Transverse colon (tissue), 4 donors: ENCODE measurements around the gene RAB6B. TPM values are rescaled to one million over a fixed set of nuclear protein-coding genes. Genes with fewer than 3 reads are reported as not detected.

Source experiments
- DNase-seq: peaks from one replicate; pipeline ENCODE4 v3.0.0-alpha.2; 2019
- H3K27ac ChIP-seq, 4 donors: fragments of 200-600 bp; sonication (generic); 2 replicates each; pipeline ENCODE4 v1.5.1; 2016 to 2018; ENCODE audit warnings: inconsistent platforms in 4 of 4
- H3K27me3 ChIP-seq: fragments of 200-600 bp; sonication (generic); 2 replicates; pipeline ENCODE4 v1.5.1; 2017; ENCODE audit warnings: inconsistent platforms
- H3K36me3 ChIP-seq, 4 donors: fragments of 200-600 bp; sonication (generic); 2 replicates each; pipeline ENCODE4 v1.5.1; 2017 to 2019; ENCODE audit warnings: inconsistent platforms in 4 of 4
- H3K4me1 ChIP-seq, 4 donors: fragments of 200-600 bp; sonication (generic); 2 replicates each; pipeline ENCODE4 v1.5.1; 2017 to 2020; ENCODE audit warnings: inconsistent platforms in 4 of 4
- H3K4me3 ChIP-seq, 4 donors: fragments of 200-600 bp; sonication (generic); 1 replicate in 1 of 4; 2 replicates in 3 of 4; pipeline versions ENCODE4 v1.5.1 to v1.6.1; 2017 to 2019; ENCODE audit warnings: inconsistent platforms in 4 of 4
- H3K9me3 ChIP-seq, 2 donors: fragments of 200-600 bp; sonication (generic); 2 replicates each; pipeline ENCODE4 v1.5.1; 2017 to 2019; ENCODE audit warnings: inconsistent platforms in 2 of 2
- CTCF ChIP-seq, 5 experiments: fragments of 200-600 bp in 3 of 5; fragments of 450-650 bp in 2 of 5; sonication (generic) in 3 of 5; IDR thresholded peaks; 1 replicate in 2 of 5; 2 replicates in 3 of 5; pipeline ENCODE4 v1.5.1; 2016 to 2017; ENCODE audit warnings: antibody characterized with exemption in 5 of 5, inconsistent platforms in 3 of 5, mild to moderate bottlenecking in 2 of 5, moderate library complexity in 1 of 5
- EP300 ChIP-seq: sonication (generic); formaldehyde crosslinking; IDR thresholded peaks from one replicate; pipeline ENCODE4 v1.6.1; 2017; ENCODE audit warnings: antibody characterized with exemption, low read depth
- POLR2A ChIP-seq: fragments of 450-650 bp; IDR thresholded peaks from one replicate; pipeline ENCODE4 v1.6.1; 2016; ENCODE audit warnings: antibody characterized with exemption, mild to moderate bottlenecking, moderate library complexity
- POLR2AphosphoS5 ChIP-seq, 3 donors: sonication (generic); formaldehyde crosslinking; IDR thresholded peaks; one replicate each; pipeline ENCODE4 v1.6.1; 2016; ENCODE audit warnings: antibody characterized with exemption in 3 of 3
- WGBS, 2 donors: methylation state at CpG; one replicate each; pipeline ENCODE4 v1.1.5; 2018; ENCODE audit warnings: low coverage in 1 of 2; 5-methylcytosine and 5-hydroxymethylcytosine counted together
- in situ Hi-C, 4 donors: fragments of 200-750 bp; cut with MboI; loops; one replicate each; pipeline versions ENCODE4 v1.15.0 to v1.15.1; 2017; ENCODE audit warnings: low sequenced_read_pairs in 3 of 4, low pct_ligation_motif_present in 1 of 4, low pct_unique_long_range_greater_than_20kb in 1 of 4
- intact Hi-C: fragments of 100-400 bp; cut with DNase I; formaldehyde crosslinking; loops from one replicate; pipeline ENCODE4 v1.15.1; 2023; ENCODE audit warnings: low total_unique reads
- total RNA-seq, 4 donors: library from RNA; depleted of rRNA; stranded (reverse); fragments of >200 nt; gene quantifications; one replicate each; pipeline ENCODE4 v1.1.0, GENCODE V29; 2016

The RAB6B gene
- total RNA-seq, 4 donors from 2014 or later, result 1.2 to 4.8 (median 2.2) TPM

GRCh38 chr3:133840055-133840737 is 55.5 kb downstream of the RAB6B start:
- 67 to 84% methylated on average over 3 to 8 of the region's 9 CpGs for WGBS, 2 donors
- Histone ChIP-seq H3K9me3 (no peaks in the 10 kb centered on the region), H3K36me3 (no peaks in the 10 kb centered on the region)

GRCh38 chr3:133838916-133839800 is 56.5 kb downstream of the RAB6B start:
- H3K27ac ChIP-seq, result no peak overlapping the region
- H3K9me3 ChIP-seq, result no peaks in the 10 kb centered on the region
- intact Hi-C loops (no loop called here), in situ Hi-C loops (no loop called here)
- no peak overlapping the region for H3K4me3 ChIP-seq
- no peaks in the 10 kb centered on the region for H3K4me1 ChIP-seq
- no peaks in the 10 kb centered on the region for H3K27me3 ChIP-seq
- no peak for DNase-seq
- WGBS, 2 donors, result 88% methylated on average over 12 of the region's 12 CpGs; no CpG with 5 or more reads in 1 of the 2 donors
- no peaks in the 10 kb centered on the region for H3K36me3 ChIP-seq
- TF ChIP-seq CTCF (IDR thresholded peaks at IDR 0.05) (no peak), POLR2A (no peak), POLR2AphosphoS5 (IDR thresholded peaks at IDR 0.05) (no peak), EP300 (no peak)

More at GRCh38 chr3:133840055-133840737, 55.5 kb downstream of the RAB6B start:
- Histone ChIP-seq H3K27ac (no peak overlapping the region), H3K4me1 (no peaks in the 10 kb centered on the region), H3K4me3 (no peak overlapping the region), H3K27me3 (no peaks in the 10 kb centered on the region)
- intact Hi-C loops, result no loop called here
- in situ Hi-C loops, result no loop called here
- TF ChIP-seq EP300, result no peak
- no peak for TF ChIP-seq POLR2A
- no peak for TF ChIP-seq CTCF (IDR thresholded peaks at IDR 0.05)
- TF ChIP-seq POLR2AphosphoS5 (IDR thresholded peaks at IDR 0.05), result no peak
- no peak for DNase-seq

- no peak overlapping the region for H3K4me3 ChIP-seq
- H3K4me1 ChIP-seq, result no peaks in the 10 kb centered on the region
- in situ Hi-C loops, result no loop called here
- TF ChIP-seq EP300 (no peak), POLR2A (no peak), CTCF (IDR thresholded peaks at IDR 0.05) (no peak), POLR2AphosphoS5 (IDR thresholded peaks at IDR 0.05) (no peak)
- intact Hi-C loops, result no loop called here
- 89% methylated on average over 4 of the region's 4 CpGs; no CpG with 5 or more reads in 1 of the 2 donors for WGBS, 2 donors
- H3K27me3 ChIP-seq, result no peaks in the 10 kb centered on the region
- DNase-seq, result no peak
- H3K9me3 ChIP-seq, result no peaks in the 10 kb centered on the region
- H3K27ac ChIP-seq, result no peak overlapping the region
- no peaks in the 10 kb centered on the region for H3K36me3 ChIP-seq
Measured at GRCh38 chr3:133838296-133838789, 57.3 kb downstream of the RAB6B start.

- WGBS, 2 donors, result 94 to 100% methylated on average over 1 to 22 of the region's 22 CpGs
- H3K9me3 ChIP-seq, result no peaks in the 10 kb centered on the region
- no peak overlapping the region for H3K27ac ChIP-seq
- H3K27me3 ChIP-seq, result no peaks in the 10 kb centered on the region
- in situ Hi-C loops (no loop called here), intact Hi-C loops (no loop called here)
- H3K4me1 ChIP-seq, result no peaks in the 10 kb centered on the region
- no peak for DNase-seq
- TF ChIP-seq EP300 (no peak), CTCF (IDR thresholded peaks at IDR 0.05) (no peak), POLR2AphosphoS5 (IDR thresholded peaks at IDR 0.05) (no peak)
- H3K36me3 ChIP-seq, result no peaks in the 10 kb centered on the region
- H3K4me3 ChIP-seq, result no peak overlapping the region
Measured at GRCh38 chr3:133837487-133838295, 58.0 kb downstream of the RAB6B start.
